H1 (cell line): ENCODE results near the gene PREX1. TPM values are rescaled to one million over a fixed set of nuclear protein-coding genes. Genes with fewer than 3 reads are reported as not detected.

Experiments
- CTCF ChIA-PET: fragments of 300-600 bp; sonication (Branson Sonifier 250); formaldehyde crosslinking; loops from one replicate; lab custom pipeline; 2021; ENCODE audit not compliant: partially characterized antibody; lab: Charles Lee
- POLR2A ChIA-PET: fragments of 300-600 bp; sonication (Branson Sonifier 250); formaldehyde crosslinking; loops from one replicate; lab custom pipeline; 2021; ENCODE audit warnings: inconsistent platforms; ENCODE audit not compliant: partially characterized antibody; lab: Charles Lee
- DNase-seq, 2 experiments: peaks; one replicate each; pipeline versions ENCODE4 v3.0.0 to v3.0.0-alpha.2; 2010 to 2022; ENCODE audit warnings: low spot score in 2 of 2, low read depth in 1 of 2, mixed read lengths in 1 of 2
- FAIRE-seq: peaks from 2 replicates; lab custom pipeline; 2011; peaks lifted over from hg19 to GRCh38; lab: Jason Lieb, UNC
- H2AFZ ChIP-seq: 2 replicates; pipeline ENCODE4 v1.8.1; 2012; ENCODE audit warnings: low read length, inconsistent platforms
- H2AK5ac ChIP-seq: 2 replicates; pipeline ENCODE4 v1.6.1; 2013; ENCODE audit warnings: low read depth, low read length
- H2BK120ac ChIP-seq: replicated peaks from 2 replicates; pipeline ENCODE3; 2013; ENCODE audit warnings: low read depth, low read length, inconsistent platforms
- H2BK12ac ChIP-seq: 2 replicates; pipeline ENCODE4 v1.6.1; 2013; ENCODE audit warnings: low read depth, low read length
- H2BK15ac ChIP-seq: 2 replicates; pipeline ENCODE4 v1.6.1; 2013; ENCODE audit warnings: low read length
- H2BK20ac ChIP-seq: 2 replicates; pipeline ENCODE4 v1.6.1; 2013; ENCODE audit warnings: low read length
- H2BK5ac ChIP-seq: 2 replicates; pipeline ENCODE4 v1.6.1; 2013; ENCODE audit warnings: low read depth, low read length
- H3K14ac ChIP-seq: 2 replicates; pipeline ENCODE4 v1.6.1; 2013; ENCODE audit warnings: inconsistent platforms; ENCODE audit not compliant: insufficient read length
- H3K18ac ChIP-seq: 2 replicates; pipeline ENCODE4 v1.6.1; 2013; ENCODE audit warnings: low read length; ENCODE audit errors: extremely low read depth
- H3K23ac ChIP-seq: 2 replicates; pipeline ENCODE4 v1.6.1; 2013; ENCODE audit warnings: inconsistent platforms; ENCODE audit not compliant: insufficient read length
- H3K23me2 ChIP-seq: 2 replicates; pipeline ENCODE4 v1.6.1; 2013; ENCODE audit warnings: low read depth, low read length
- H3K27ac ChIP-seq: 2 replicates; pipeline ENCODE4 v1.6.1; 2011; ENCODE audit warnings: low read depth, low read length, inconsistent platforms
- H3K27me3 ChIP-seq, 4 experiments: replicated peaks in 1 of 4; 1 replicate in 1 of 4; 2 replicates in 3 of 4; pipeline versions ENCODE4 v1.6.1 to v1.8.1; 2011 to 2013; ENCODE audit warnings: low read length in 3 of 4, mild to moderate bottlenecking in 3 of 4, inconsistent platforms in 2 of 4, mixed read lengths in 2 of 4, moderate library complexity in 1 of 4; ENCODE audit not compliant: control insufficient read depth in 3 of 4, insufficient read depth in 3 of 4; ENCODE audit errors: extremely low read depth in 1 of 4
- H3K36me3 ChIP-seq, 4 experiments: 2 replicates each; pipeline versions ENCODE4 v1.6.1 to v1.8.1; 2011 to 2013; ENCODE audit warnings: mild to moderate bottlenecking in 4 of 4, low read length in 3 of 4, moderate library complexity in 2 of 4, control low read depth in 1 of 4, inconsistent platforms in 1 of 4; ENCODE audit not compliant: insufficient read depth in 4 of 4, control insufficient read depth in 2 of 4
- H3K4ac ChIP-seq: replicated peaks from 2 replicates; pipeline ENCODE3; 2013; ENCODE audit warnings: low read length, low read depth, mixed read lengths, inconsistent platforms; ENCODE audit not compliant: insufficient read length
- H3K4me1 ChIP-seq, 4 experiments: replicated peaks in 1 of 4; 1 replicate in 1 of 4; 2 replicates in 3 of 4; pipeline versions ENCODE4 v1.6.1 to v1.8.1; 2011 to 2013; ENCODE audit warnings: low read length in 3 of 4, inconsistent platforms in 2 of 4, mixed read lengths in 1 of 4; ENCODE audit not compliant: insufficient read depth in 4 of 4, control insufficient read depth in 3 of 4
- H3K4me2 ChIP-seq, 2 experiments: 2 replicates each; pipeline versions ENCODE4 v1.6.1 to v1.8.1; 2011 to 2013; ENCODE audit warnings: low read depth in 2 of 2, low read length in 2 of 2, control low read depth in 1 of 2, inconsistent platforms in 1 of 2, mild to moderate bottlenecking in 1 of 2; ENCODE audit not compliant: insufficient read depth in 1 of 2
- H3K4me3 ChIP-seq, 4 experiments: fragments of 200-600, 300-600 bp in 1 of 4; sonication (generic), shearing (Covaris generic), sonication (Bioruptor Twin) in 1 of 4; 2 replicates each; pipeline versions ENCODE4 v1.5.1 to v1.8.1; 2011 to 2016; ENCODE audit warnings: low read length in 4 of 4, low read depth in 3 of 4, control low read depth in 2 of 4, inconsistent platforms in 2 of 4, mild to moderate bottlenecking in 2 of 4, mixed read lengths in 1 of 4, moderate library complexity in 1 of 4; ENCODE audit not compliant: insufficient read depth in 2 of 4; ENCODE audit errors: extremely low read depth in 1 of 4
- H3K56ac ChIP-seq: replicated peaks from 2 replicates; pipeline ENCODE3; 2013; ENCODE audit warnings: low read depth, mild to moderate bottlenecking, mixed read lengths, low read length, inconsistent platforms; ENCODE audit not compliant: insufficient read length
- H3K79me1 ChIP-seq: 2 replicates; pipeline ENCODE4 v1.6.1; 2013; ENCODE audit warnings: low read depth, low read length, control low read depth
- H3K79me2 ChIP-seq, 2 experiments: 2 replicates each; pipeline versions ENCODE4 v1.6.1 to v1.8.1; 2012 to 2013; ENCODE audit warnings: low read length in 2 of 2, mild to moderate bottlenecking in 2 of 2, inconsistent platforms in 1 of 2; ENCODE audit not compliant: insufficient read depth in 2 of 2, control insufficient read depth in 1 of 2
- H3K9ac ChIP-seq, 4 experiments: replicated peaks in 1 of 4; 1 replicate in 1 of 4; 2 replicates in 3 of 4; pipeline versions ENCODE4 v1.6.1 to v1.8.1; 2011 to 2013; ENCODE audit warnings: low read depth in 3 of 4, low read length in 3 of 4, control low read depth in 2 of 4, mild to moderate bottlenecking in 2 of 4, moderate library complexity in 2 of 4, inconsistent platforms in 1 of 4; ENCODE audit errors: extremely low read depth in 1 of 4
- H3K9me3 ChIP-seq, 2 experiments: 2 replicates each; pipeline versions ENCODE4 v1.6.1 to v1.8.1; 2012 to 2013; ENCODE audit warnings: mild to moderate bottlenecking in 2 of 2, moderate library complexity in 2 of 2, control low read depth in 1 of 2, inconsistent platforms in 1 of 2, low read depth in 1 of 2, low read length in 1 of 2, mixed read lengths in 1 of 2; ENCODE audit not compliant: insufficient read depth in 2 of 2
- H4K20me1 ChIP-seq, 2 experiments: replicated peaks in 1 of 2; 2 replicates each; pipeline versions ENCODE3 to v1.8.1; 2011 to 2013; ENCODE audit warnings: inconsistent platforms in 2 of 2, low read length in 2 of 2, mild to moderate bottlenecking in 1 of 2; ENCODE audit not compliant: insufficient read depth in 2 of 2, control insufficient read depth in 1 of 2
- H4K5ac ChIP-seq: 2 replicates; pipeline ENCODE4 v1.6.1; 2013; ENCODE audit warnings: low read length, low read depth, mixed read lengths, inconsistent platforms; ENCODE audit not compliant: insufficient read length
- H4K8ac ChIP-seq: 2 replicates; pipeline ENCODE4 v1.8.0; 2013; ENCODE audit warnings: mild to moderate bottlenecking, moderate library complexity, low read length, inconsistent platforms; ENCODE audit not compliant: insufficient read depth; ENCODE audit errors: extremely low read depth
- H4K91ac ChIP-seq: replicated peaks from 2 replicates; pipeline ENCODE3; 2013; ENCODE audit warnings: low read length, mixed read lengths, inconsistent platforms; ENCODE audit not compliant: insufficient read length
- ASH2L ChIP-seq: fragments of 200-600, 300-600 bp; sonication (generic); IDR thresholded peaks from one replicate; pipeline ENCODE4 v1.7.1; 2017; ENCODE audit warnings: low read length
- BACH1 ChIP-seq: IDR thresholded peaks from 2 replicates; pipeline ENCODE4 v1.6.1; 2012; ENCODE audit warnings: low read length, improper control_type of control experiment
- EP300 ChIP-seq, 2 experiments: IDR thresholded peaks; 1 replicate in 1 of 2; 2 replicates in 1 of 2; pipeline ENCODE4 v1.6.1; 2011 to 2012; ENCODE audit warnings: low read depth in 2 of 2, low read length in 2 of 2, mild to moderate bottlenecking in 2 of 2, borderline replicate concordance in 1 of 2, inconsistent platforms in 1 of 2, moderate library complexity in 1 of 2
- GTF2F1 ChIP-seq: IDR thresholded peaks from 2 replicates; pipeline ENCODE4 v1.6.1; 2012; ENCODE audit warnings: low read depth, low read length, improper control_type of control experiment, borderline replicate concordance
- NANOG ChIP-seq: IDR thresholded peaks from 2 replicates; pipeline ENCODE4 v1.6.1; 2011; ENCODE audit warnings: low read length, low read depth, mild to moderate bottlenecking, inconsistent platforms; ENCODE audit not compliant: insufficient read depth, poor library complexity, severe bottlenecking
- POU5F1 ChIP-seq: IDR thresholded peaks from 2 replicates; pipeline ENCODE4 v1.6.1; 2011; ENCODE audit warnings: low read depth, mild to moderate bottlenecking, low read length, moderate library complexity
- SIX5 ChIP-seq: IDR thresholded peaks from 2 replicates; pipeline ENCODE4 v1.6.1; 2011; ENCODE audit warnings: mild to moderate bottlenecking, low read depth, low read length
- SP1 ChIP-seq: IDR thresholded peaks from 2 replicates; pipeline ENCODE4 v1.6.1; 2011; ENCODE audit warnings: low read depth, low read length
- TAF1 ChIP-seq: IDR thresholded peaks from 2 replicates; pipeline ENCODE4 v1.6.1; 2011; ENCODE audit warnings: mild to moderate bottlenecking, low read depth, low read length
- TAF7 ChIP-seq: optimal IDR thresholded peaks from 2 replicates; pipeline ENCODE3; 2011; ENCODE audit warnings: low read depth, mild to moderate bottlenecking, inconsistent platforms, low read length, moderate library complexity, borderline replicate concordance
- WGBS, 2 experiments: shearing (Covaris generic) in 1 of 2; methylation state at CpG; one replicate each; pipeline versions ENCODE4 v1.1.6 to v1.1.7; 2013 to 2015; ENCODE audit warnings: low lambda C conversion rate in 2 of 2, mixed read lengths in 2 of 2, inconsistent platforms in 1 of 2, low coverage in 1 of 2, missing lambda C conversion rate in 1 of 2; ENCODE audit not compliant: insufficient replicate concordance in 2 of 2, insufficient coverage in 1 of 2, insufficient read length in 1 of 2; ENCODE audit errors: extremely low coverage in 1 of 2, missing lambda C conversion rate in 1 of 2; 5-methylcytosine and 5-hydroxymethylcytosine counted together
- polyA plus RNA-seq, 7 experiments: library from polyadenylated mRNA; depleted of rRNA in 3 of 7; stranded (reverse) in 5 of 7; unstranded in 2 of 7; fragments of >200 nt in 5 of 7; fragments of 200-250 nt in 2 of 7; gene quantifications; 1 replicate in 5 of 7; 2 replicates in 1 of 7; 4 replicates in 1 of 7; pipeline versions ENCODE4 v1.2.1 to v1.2.3, GENCODE V29; 2011 to 2013; ENCODE audit warnings: missing spikeins in 2 of 7, mixed read lengths in 2 of 7
- total RNA-seq: library from RNA; stranded (reverse); fragmentation: NEBNext Ultra II Directional; extraction: Animal tissue kit (Norgen Biotek cat#: 25700); gene quantifications from 2 replicates; pipeline ENCODE4 v1.2.1, GENCODE V29; 2021
- TF ChIP-seq, protein P1 (sequence below): IDR thresholded peaks from 2 replicates; pipeline ENCODE4 v1.6.1; 2011; ENCODE audit warnings: low read depth, mild to moderate bottlenecking, low read length; ENCODE audit not compliant: insufficient read depth
- TF ChIP-seq, protein P2 (sequence below): IDR thresholded peaks from 2 replicates; pipeline ENCODE4 v1.6.1; 2012; ENCODE audit warnings: inconsistent platforms

PREX1 gene
- total and polyA plus RNA-seq, 2 of the 8 experiments (the other 6 are each of a cell fraction or from before 2014, with no cell fraction given), result 10.7 to 12.8 TPM

DNA sequence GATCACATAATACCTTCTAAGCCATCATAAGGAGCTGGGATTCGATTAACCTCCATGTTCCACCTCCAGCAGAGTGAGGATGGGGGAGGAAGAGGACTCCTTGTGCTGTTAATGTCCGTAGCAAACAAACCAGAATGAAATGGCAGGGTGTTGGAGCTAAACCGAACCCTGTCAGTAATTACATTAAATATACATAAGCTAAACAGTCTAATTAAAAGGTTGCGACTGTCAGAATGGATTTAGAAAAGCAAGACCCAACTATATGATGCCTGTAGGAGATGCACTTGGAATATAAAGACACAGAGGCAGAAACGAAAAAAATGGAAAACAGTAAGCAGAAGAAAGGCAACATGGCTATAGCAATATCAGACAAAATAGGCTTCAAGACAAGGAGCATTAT lies 13.2 kb downstream of the PREX1 start:
- Histone ChIP-seq H4K8ac (no peak overlapping the region), H4K5ac (no peak overlapping the region), H3K18ac (no peak overlapping the region), H3K9me3 (no peaks in the 10 kb centered on the region), H2AK5ac (no peak overlapping the region), H3K27me3 (no peaks in the 10 kb centered on the region), H4K20me1 (no peaks in the 10 kb centered on the region), H3K27ac (no peak overlapping the region), H3K4ac (no peak overlapping the region), H3K23me2 (0 out of 2 replicates have a peak, but pooled peaks cover 2% of the 10 kb centered on the region), H3K14ac (no peak overlapping the region), H3K79me1 (no peaks in the 10 kb centered on the region; the same call in 1 of the 2 replicates), H2AFZ (no peak overlapping the region), H2BK5ac (no peak overlapping the region), H2BK15ac (no peak overlapping the region), H3K9ac (no peak overlapping the region), H3K23ac (no peak overlapping the region), H2BK120ac (no peak overlapping the region), H3K79me2 (no peaks in the 10 kb centered on the region), H3K4me3 (no peak overlapping the region), H2BK12ac (no peak overlapping the region), H4K91ac (no peak overlapping the region), H3K4me1 (peaks cover 0 to 2% (median 0%) of the 10 kb centered on the region in 4 experiments; a peak in 2 of 7 replicates), H3K56ac (no peak overlapping the region), H2BK20ac (no peak overlapping the region), H3K36me3 (no peaks in the 10 kb centered on the region), H3K4me2 (no peak overlapping the region)
- ChIA-PET CTCF (interaction anchor here (1.2 kb wide), 1 partner anchor 91 kb away, joined by 5 read pairs; no protein-coding TSS in a partner anchor), POLR2A (interaction anchor here (0.6 to 0.9 kb wide), 2 partner anchors 13 to 60 kb away, joined by 3 read pairs; partner anchors contain the start of gene PREX1)
- FAIRE-seq (no peak), DNase-seq (no peak)
- WGBS, 2 experiments, result 84% methylated on average over 5 of the region's 5 CpGs; no CpG with 5 or more reads in 1 of the 2 experiments
- no peak for TF ChIP-seq TAF1
- TF ChIP-seq BACH1, result no peak
- TF ChIP-seq POU5F1, result no peak
- no peak for TF ChIP-seq GTF2F1
- no peak for TF ChIP-seq EP300 (IDR thresholded peaks at IDR 0.05; ENCODE audit: borderline replicate concordance in 1 of 2, low read depth in 2 of 2, low read length in 2 of 2)
- TF ChIP-seq SIX5, result no peak
- TF ChIP-seq, protein P1, sequence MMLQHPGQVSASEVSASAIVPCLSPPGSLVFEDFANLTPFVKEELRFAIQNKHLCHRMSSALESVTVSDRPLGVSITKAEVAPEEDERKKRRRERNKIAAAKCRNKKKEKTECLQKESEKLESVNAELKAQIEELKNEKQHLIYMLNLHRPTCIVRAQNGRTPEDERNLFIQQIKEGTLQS, result no peak
- no peak for TF ChIP-seq NANOG
- no peak for TF ChIP-seq SP1
- TF ChIP-seq, protein P2, sequence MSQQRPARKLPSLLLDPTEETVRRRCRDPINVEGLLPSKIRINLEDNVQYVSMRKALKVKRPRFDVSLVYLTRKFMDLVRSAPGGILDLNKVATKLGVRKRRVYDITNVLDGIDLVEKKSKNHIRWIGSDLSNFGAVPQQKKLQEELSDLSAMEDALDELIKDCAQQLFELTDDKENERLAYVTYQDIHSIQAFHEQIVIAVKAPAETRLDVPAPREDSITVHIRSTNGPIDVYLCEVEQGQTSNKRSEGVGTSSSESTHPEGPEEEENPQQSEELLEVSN, result no peak
- TF ChIP-seq TAF7, result no peak
- TF ChIP-seq ASH2L, result no peak
